Measurements from ENCODE around the gene TCTN1.
A peak's percentile ranks its signal among the peaks of the same experiment; 100 is the strongest.
"Not testable (repeated sequence)": the region's sequence is repeated elsewhere in the genome, so short reads cannot be mapped to it uniquely, and the experiment has no call there.

The TCTN1 gene

DNA sequence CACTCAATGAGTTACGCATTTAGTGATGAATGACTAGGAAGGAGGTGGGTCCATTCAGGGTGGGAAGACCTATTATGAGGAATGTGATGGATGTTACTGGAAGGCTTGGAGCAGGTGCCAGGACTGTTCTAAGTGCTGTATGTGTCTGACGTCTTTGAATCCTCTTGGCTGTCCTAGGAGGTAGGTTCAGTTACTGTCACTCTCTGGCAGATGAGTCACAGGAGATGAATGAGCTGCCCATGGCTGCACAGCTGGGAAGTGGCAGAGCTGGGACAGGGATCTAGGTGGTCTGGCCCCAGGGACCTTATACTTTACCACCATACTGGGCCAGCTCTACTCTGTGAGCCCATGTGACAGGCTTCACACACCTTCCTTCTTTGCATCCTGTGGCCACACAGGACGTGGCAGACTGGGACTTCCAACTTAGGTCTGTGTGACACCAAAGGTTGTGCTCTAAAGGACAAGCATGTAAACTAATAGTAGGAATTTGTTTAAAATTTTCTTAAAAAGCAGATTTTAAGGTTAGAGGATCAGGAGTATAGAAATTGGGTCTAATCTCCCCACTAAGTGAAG lies 24.0 kb downstream of the TCTN1 start:
- no peak for DNase-seq

DNA sequence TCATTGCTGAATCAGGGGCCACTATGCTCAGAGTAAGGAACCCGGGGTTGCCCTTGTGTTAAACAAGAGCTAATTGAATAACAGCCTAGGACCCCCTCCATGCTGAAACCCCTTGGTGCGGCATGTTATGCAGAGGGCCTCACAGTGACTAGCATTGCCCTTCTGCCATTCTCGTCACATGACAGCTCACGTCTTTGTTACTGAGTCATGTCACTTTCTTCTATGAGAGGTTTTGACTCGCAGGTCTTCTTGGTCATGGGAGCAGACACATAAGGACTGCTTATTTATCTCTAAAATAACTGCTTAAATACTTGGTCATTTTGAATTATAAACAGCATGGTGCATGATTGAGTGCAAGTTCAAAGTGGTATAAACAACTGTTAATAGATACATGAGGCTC lies 24.9 kb downstream of the TCTN1 start:
- no peak for DNase-seq

DNA sequence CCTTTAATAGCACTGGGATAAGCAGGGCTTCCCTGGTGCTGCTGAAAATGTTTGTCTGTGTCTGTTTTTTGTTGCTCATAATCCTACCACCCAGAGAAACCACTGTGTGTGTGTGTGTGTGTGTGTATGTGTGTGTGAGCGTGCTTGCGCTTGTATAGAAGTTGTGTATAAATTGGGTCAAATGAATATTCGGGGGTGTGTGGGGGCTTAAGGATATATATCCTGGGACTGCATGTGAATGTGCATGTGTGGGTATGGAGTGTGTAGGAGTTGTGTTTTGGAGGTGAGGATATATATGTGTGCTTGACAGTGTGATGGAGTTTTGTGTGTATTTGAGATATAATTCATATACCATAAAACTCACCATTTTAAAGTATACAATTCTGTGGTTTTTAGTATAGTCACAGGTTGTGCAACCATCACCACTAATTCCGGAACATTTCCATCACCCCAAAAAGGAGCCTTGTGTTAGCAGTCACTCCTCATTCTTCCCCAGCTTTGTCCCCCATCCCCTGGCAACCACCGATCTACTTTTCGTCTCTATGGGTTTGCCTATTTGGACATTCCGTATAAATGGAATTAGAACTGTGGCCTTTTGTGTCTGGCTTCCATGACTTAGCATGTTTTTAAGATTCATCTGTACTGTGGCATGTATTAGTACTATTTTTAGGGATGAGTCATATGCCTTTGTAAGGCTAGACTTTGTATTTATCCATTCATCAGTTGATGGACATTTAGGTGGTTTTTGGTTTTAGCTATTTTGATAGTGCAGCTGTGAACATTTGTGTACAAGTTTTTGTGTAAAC lies 25.6 kb downstream of the TCTN1 start:
- DNase-seq: peak in 2 of 56 donors; percentile 13 to 27

DNA sequence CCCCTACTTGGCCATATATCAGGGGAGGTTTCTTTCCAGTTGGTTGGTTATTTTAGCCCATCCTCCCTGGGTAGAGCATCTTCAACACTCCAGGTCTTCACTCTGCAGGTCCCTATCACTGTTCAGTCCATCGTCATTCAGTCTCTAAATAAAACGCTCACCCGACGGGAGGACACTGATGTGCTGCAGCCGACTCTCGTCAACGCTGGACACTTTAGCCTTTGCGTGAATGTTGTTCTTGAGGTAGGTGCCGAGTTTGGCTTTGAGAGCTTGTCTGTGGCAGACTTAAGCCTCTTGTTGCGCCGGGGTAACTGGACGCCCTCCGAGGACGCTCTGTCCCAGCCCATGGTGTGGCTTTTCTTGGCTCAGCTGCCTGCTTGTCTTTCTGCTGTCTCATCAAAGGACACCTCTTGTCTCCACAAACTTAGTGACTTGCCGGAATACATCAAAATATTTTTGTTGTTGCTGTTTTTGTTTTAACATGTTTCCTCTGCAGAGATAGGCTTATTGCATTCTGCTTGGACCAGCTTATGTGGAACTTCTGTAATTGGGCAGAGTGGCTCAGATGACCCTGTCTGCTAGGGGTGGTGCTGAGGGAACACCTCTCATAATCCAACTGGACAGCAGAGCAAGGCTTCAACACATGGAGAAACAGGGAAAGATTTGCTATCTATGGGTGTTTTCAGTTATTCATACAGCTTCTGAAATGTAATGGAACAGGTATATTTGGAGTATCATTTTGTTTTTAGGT lies 26.5 kb downstream of the TCTN1 start:
- peak in 21 of 56 donors; percentile 10 to 65 (median 33) for DNase-seq

DNA sequence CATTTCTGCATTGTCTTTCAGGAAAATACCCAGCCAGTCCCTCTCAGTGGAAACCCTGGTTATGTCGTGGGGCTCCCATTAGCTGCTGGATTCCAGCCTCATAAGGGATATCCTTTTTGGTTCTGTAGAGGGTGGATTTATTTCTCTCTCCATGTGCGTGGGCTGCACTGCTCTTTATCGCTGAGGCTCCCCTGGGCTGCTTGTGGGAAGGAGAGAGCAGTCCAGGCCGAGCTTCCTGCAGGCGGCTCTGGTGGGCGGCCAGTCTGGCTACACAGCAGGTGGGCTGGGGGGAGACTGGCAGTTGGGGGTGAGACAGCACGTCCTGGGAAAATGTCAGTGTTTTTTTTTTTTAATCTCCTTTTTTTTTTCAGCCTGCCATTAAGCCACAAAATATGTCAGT lies 27.6 kb downstream of the TCTN1 start:
- DNase-seq: peak in 20 of 56 donors; percentile 6 to 41 (median 22)

DNA sequence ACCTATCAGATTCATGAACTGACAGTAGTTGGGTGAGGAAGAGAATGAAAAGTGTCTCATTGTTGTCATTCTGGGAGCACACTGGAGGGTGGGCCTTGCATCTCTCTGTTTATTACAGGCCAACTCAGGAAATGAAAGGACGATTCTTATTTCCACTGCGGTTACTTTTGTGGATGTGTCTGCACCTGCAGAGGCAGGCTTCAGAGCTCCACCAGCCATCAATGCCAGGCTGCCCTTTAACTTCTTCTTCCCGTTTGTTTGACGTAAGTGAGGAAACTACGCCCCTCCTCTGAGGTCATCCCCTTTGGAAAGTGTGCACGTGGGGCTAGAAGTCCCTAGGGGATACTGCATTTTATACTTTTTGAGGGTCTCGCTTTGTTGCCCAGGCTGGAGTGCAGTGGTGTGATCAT lies 33.7 kb downstream of the TCTN1 start:
- no peak for DNase-seq

DNA sequence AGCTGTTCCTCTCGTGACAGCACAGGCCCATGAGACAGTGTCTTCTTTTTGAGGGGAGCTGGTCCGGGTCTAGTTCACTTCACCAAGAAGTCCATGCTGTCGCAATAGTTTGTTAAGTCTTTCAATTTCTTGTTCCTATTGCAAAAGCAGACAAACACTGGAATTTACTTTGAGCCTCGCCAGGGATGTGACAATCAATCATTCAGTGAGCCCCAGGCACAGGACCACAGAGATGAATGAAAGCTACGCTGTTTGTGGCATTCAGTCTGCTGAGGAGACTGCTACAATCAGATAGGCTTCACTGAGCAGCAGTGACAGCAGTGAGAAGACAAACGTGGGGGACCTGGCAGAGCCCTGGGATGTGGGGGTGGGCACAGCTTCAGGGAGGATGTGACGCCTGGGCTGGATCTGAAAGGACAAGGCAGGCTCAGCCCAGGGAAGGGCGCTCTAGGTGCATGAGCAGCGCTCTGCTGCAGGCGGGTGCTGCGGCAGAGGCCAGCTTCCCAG lies 35.5 kb downstream of the TCTN1 start:
- peak in 30 of 56 donors; percentile 12 to 69 (median 28) for DNase-seq

DNA sequence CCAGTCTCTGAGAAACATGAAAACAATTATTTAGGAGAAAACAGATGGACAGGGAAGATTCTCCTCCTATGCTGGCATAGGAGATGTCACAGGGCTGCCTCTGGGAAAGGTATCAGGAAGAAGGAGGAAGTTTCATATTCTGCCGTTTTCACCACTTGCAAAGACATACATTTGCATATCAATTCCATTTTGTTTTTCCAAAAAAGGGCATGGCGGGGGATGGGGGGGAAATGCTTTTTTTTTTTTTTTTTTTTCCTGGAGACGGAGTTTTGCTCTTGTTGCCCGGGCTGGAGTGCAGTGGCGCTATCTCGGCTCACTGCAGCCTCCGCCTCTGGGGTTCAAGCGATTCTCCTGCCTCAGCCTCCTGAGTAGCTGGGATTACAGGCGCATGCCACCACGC lies 40.3 kb downstream of the TCTN1 start:
- not testable (repeated sequence) for DNase-seq

DNA sequence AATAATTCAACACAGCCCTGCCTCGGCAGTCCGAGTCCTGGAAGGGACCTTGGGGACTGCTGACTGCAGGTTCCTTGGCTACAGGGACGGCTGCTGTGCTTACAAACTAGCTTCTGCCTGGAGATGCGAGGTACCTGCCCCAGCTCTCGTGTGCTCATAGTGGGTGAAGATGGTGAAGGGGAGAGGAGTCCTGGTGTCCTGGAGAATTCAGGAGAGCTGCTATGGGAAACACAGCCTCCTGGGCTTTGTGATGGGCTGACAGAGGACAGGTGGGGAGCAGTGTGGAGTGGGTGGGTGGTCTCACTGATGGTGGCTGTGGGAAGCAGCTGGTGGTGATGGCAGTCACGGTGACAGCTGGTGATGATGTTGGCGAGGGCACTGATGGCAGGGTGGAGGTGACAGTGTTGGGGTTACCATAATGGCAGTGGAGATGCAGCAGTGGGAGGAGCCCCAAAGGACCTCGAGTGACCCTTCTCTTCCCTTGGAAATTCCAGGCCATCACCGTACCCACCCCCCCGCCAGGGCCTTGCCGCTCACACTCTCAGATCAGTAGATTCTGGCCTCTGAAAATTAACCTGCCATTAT lies 42.2 kb downstream of the TCTN1 start:
- peak in 1 of 56 donors; percentile 23 for DNase-seq

DNA sequence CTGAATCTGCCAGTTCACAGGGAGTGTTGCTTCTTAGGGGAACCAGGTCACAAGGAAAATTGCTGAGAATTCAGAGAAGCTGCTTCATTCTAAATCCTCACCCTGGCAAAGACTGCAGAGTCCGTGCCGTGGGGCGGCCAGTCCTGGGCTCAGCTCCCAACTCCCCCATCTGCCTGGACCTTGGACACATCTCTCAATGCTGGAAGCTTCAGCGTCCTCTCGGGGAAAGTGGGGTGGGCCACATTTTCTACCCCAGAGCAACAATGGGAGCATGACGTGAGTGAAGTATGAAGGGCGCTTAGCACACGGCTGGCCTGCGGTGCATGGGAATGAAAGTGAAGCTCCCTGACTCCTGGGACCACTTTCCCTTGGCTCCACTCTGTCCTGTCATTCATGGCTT lies 43.8 kb downstream of the TCTN1 start:
- peak in 37 of 56 donors; percentile 4 to 66 (median 27) for DNase-seq

DNA sequence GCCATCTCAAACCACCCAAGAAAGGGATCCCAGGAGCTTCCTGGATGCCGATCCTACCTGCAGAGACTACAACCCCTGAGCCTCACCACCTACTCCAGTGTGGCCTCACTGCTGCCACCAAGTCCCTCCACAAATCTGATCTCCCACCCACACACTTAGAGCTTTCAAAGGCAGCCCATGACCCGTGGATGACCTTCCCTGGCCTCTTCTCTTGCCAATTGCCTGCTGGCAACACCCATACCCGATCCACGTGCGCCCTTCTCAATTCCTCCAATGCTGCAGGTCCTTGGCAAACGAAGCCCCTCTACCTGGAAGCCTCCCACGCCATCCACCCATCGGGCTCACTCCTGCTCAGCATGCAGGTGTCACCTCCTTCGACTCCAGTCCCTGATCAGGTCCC lies 44.3 kb downstream of the TCTN1 start:
- DNase-seq: no peak

DNA sequence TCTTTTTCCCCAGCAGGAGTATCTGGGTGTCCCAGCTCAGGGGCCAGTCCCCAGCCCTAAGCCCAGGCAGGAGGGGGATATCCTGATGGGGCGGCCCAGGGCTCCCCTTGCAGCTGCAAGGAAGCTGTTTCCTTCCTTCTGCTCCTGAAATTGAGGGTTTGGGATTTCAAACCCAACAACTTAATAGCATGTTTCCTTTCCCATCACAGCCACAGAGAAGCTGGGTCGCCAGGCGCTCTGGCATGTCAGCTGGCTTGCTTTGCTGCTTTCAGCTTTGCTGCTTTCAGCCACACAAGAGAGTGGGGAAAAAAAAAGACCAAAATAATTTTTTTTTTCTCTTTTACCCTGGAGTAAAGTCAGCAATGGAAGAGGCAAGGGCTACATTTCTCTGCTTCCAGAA lies 44.9 kb downstream of the TCTN1 start:
- peak in 8 of 56 donors; percentile 7 to 39 (median 16) for DNase-seq

DNA sequence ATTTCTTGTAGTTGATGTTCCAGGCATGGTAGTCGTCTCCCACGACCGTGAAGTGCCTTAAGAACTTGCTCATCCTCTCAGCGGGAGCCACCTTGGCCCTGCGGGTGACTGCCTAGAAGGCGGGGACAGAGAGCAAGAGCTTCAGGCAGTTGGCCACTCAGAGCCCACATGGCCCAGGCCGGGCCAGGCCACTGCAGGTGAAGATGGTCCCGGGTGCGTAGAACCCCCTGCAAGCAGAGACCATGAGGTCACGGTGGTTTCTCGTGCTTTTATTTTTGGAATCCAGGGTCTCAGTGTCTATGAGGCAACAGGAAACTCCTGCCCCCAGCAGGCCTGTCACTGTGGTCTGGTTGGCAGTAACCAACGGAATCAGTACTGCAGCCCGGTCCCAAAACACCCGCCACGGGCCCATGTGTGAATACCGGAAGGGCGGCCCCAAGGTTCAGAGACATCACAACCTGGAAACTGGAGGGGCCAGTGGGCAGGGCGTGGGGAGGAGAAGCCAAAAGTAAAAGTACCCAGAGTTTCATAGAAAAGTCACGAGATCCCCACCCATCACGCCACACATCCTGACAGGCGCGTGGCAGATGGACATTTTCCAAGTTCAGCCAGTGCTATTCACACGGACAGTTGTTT lies 47.5 kb downstream of the TCTN1 start:
- DNase-seq: peak in 1 of 56 donors; percentile 9

DNA sequence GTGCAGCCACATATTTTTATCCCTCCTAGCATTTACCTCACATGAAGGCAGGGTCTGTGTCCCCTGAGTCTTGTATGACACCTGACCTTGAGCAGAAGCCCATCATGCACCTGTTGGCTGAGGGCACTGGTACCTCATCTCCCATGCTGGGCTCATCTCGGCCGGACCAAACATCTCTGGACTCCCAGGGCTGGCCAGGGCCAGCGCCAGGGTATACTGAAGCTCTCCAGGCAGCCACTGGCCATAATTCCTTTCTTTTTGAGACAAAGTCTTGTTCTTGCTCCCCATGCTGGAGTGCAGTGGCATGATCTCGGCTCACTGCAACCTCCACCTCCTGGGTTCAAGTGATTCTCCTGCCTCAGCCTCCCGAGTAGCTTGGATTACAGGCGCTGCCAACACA lies 53.0 kb downstream of the TCTN1 start:
- no peak for DNase-seq

DNA sequence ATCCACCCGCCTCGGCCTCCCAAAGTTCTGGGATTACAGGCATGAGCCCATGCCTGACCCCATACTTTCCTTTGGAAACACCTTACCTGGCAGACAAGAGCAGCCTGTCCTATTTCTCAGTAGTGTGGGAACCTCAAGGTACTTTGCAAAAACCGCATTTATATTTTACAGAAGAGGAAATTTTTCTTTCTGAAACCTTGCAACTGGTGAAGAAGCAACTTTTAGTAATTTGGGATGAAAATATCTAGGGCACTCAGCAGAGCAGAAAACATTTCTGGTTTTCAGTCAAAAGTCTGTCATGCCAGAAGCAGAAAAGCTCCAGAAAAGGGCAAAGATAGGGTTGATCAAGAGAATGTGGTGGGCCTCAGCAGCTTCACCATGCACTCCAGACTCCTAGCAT lies 53.7 kb downstream of the TCTN1 start:
- DNase-seq: no peak

DNA sequence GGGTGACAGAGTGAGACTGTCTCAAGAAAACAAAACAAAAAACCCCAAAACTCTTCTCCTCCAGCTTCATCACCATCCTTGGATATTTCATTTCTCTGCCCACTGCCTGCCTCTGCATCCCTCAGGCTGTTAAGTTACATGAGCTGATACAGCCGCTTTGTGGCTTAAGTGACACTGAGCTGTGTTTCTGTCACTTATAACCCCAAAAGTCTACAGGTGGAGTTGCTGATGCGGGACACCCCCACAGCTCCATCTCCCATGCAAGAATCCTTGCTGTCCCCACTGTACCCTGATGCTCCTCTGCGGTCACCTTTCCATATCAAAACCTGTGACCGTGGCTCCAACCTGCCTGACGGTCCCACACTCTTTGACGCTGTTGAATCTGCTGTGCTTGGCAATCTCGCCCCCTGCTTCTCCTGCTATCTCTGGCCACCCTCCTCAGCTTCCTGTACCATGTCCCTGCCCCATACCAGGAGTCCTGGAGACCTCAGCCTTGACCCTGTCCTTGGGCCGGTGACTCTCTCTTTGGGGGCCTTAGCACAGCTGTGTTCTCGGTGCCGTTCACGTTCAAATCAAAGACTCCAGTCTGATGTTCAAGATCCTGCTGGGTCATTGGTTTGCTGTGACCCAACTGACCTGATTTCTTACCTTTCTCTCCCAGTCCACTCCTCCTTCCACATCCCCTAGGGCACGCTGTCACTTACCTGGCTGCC lies 54.7 kb downstream of the TCTN1 start:
- no peak for DNase-seq

DNA sequence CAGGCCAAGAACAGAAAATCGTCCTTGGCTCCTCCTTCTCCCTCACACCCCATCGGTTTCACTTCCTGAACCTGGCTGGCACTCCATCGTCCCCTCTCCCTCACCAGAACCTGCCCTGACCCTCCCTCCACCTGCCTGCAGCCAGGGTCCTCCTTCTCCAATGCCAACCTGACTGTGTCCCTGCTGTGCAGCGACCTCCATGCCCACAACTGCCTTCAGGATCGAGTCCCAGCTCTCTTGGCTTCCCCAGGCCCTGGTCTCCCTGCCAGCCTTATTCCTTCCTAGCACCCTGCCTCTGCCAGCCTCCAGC lies 55.2 kb downstream of the TCTN1 start:
- DNase-seq: no peak

DNA sequence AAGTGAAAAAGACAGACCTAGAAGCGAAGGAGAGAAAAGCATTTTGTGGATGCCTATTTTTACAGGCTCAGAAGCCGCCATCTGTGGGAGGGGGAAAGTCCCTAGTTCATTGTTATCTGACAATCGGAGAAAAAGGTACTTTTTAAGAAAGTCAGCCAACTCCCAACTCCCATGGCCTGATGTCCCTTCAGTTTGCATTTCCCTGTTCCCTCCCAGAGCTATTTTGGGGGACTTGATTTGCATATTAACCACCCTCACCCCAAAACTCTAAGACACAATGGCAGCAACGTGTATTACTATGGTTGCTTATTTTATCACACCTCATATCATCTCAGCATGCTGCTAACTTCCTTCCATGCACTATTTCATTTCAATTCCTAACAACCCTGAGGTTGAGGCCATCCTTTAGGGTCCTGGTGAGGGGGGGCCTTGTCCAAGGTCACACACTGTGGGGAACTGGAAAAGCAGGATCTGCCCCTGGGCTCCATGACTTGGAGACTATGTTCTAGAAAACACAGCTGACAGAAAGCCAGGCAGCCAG lies 56.3 kb downstream of the TCTN1 start:
- DNase-seq: no peak

DNA sequence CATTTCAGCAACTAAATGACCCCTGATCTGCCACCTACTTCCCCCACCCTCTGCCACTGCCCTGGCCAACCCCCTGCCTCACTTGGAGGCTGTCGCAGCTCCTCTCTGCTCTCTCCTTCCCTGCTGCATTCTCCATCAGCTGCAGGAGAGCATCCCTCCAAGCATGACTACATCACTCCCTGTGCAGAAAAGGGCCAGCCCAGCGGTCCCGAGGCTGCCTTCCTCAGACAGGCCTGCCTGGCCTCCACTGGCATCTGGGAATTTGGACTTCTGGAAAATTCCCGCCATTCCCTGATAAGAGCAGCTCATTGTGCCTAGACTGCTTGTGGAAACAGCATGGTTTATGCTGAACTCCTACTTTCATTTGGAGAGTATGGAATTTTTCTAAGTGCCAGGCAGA lies 62.2 kb downstream of the TCTN1 start:
- no peak for DNase-seq

DNA sequence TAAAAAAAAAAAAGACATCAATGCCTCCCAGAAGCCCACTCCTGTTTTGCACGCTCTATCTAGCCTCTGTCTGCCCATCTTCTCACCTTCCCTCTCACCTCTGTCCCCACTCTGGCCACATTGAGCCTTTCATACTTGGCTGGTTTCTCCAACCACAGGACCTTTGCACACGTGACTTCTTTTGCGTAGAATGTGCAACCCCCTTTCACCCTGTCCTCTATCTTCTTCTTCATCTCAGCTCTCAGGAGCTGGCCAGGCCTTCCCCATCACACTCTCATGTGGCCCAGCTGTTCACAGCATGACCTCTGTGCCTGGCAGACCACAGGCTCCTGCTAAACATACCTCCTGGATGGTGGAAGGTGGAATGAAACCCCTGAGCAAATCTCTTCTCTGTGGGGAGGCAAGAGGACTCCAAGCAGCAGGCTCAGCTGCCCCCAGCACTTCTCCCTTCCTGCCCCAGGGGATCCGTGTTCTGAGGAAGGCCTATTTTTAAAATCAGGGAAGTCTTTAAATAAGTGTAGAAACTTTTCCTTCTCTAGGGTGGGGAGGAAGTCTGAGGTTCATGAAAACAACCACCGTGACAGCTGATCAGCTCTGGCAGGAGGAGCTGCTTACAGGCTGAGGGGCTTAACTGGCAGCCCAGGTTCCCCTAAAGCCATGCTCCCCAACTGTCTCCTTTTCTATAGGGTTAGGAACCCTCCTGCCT lies 63.4 kb downstream of the TCTN1 start:
- DNase-seq: peak in 7 of 56 donors; percentile 5 to 37 (median 15)
